HepG2 (cell line): ENCODE measurements around the gene OR5K2. TPM values are rescaled to one million over a fixed set of nuclear protein-coding genes. Genes with fewer than 3 reads are reported as not detected.

Experiments
- ARNTL ChIP-seq: sonication (generic); formaldehyde crosslinking; IDR thresholded peaks from 2 replicates; pipeline ENCODE4 v1.4.0; 2020; ENCODE audit warnings: mild to moderate bottlenecking, missing genetic modification reagents
- FOXJ3 ChIP-seq: sonication (generic); formaldehyde crosslinking; IDR thresholded peaks from 2 replicates; pipeline ENCODE4 v1.4.0; 2020; ENCODE audit warnings: missing genetic modification reagents, mild to moderate bottlenecking, borderline replicate concordance
- MAZ ChIP-seq, 2 experiments: sonication (generic) in 1 of 2; formaldehyde crosslinking in 1 of 2; IDR thresholded peaks; 2 replicates each; pipeline versions ENCODE4 v1.5.0 to v1.6.1; 2012 to 2020; ENCODE audit warnings: low read depth in 2 of 2, mild to moderate bottlenecking in 2 of 2, borderline replicate concordance in 1 of 2, improper control_type of control experiment in 1 of 2, low read length in 1 of 2, missing genetic modification reagents in 1 of 2, moderate library complexity in 1 of 2
- MED13 ChIP-seq: sonication (generic); formaldehyde crosslinking; IDR thresholded peaks from 2 replicates; pipeline ENCODE4 v1.5.0; 2020; ENCODE audit warnings: missing genetic modification reagents
- PITX1 ChIP-seq: sonication (generic); formaldehyde crosslinking; IDR thresholded peaks from 2 replicates; pipeline ENCODE4 v1.5.1; 2020; ENCODE audit warnings: mild to moderate bottlenecking, missing genetic modification reagents
- SETDB1 ChIP-seq: sonication (generic); formaldehyde crosslinking; IDR thresholded peaks from 2 replicates; pipeline ENCODE4 v1.5.1; 2020; ENCODE audit warnings: missing genetic modification reagents, mild to moderate bottlenecking, borderline replicate concordance
- SP5 ChIP-seq: IDR thresholded peaks from 2 replicates; pipeline ENCODE4 v1.6.1; 2016; ENCODE audit warnings: low read depth, borderline replicate concordance
- ZBTB42 ChIP-seq: sonication (generic); formaldehyde crosslinking; IDR thresholded peaks from 2 replicates; pipeline ENCODE4 v1.5.0; 2020; ENCODE audit warnings: mild to moderate bottlenecking, missing genetic modification reagents
- ZNF225 ChIP-seq: sonication (generic); formaldehyde crosslinking; IDR thresholded peaks from 2 replicates; pipeline ENCODE4 v1.4.0; 2020; ENCODE audit warnings: mild to moderate bottlenecking, missing genetic modification reagents
- ZNF431 ChIP-seq: sonication (generic); formaldehyde crosslinking; IDR thresholded peaks from 2 replicates; pipeline ENCODE4 v1.9.0; 2022; ENCODE audit warnings: missing genetic modification reagents, low read depth, mild to moderate bottlenecking, borderline replicate concordance
- ZNF616 ChIP-seq: sonication (generic); formaldehyde crosslinking; IDR thresholded peaks from 2 replicates; pipeline ENCODE4 v1.5.0; 2020; ENCODE audit warnings: low read depth, mild to moderate bottlenecking, missing genetic modification reagents
- ZNF660 ChIP-seq: sonication (generic); formaldehyde crosslinking; IDR thresholded peaks from 2 replicates; pipeline ENCODE4 v1.5.1; 2020; ENCODE audit warnings: mild to moderate bottlenecking, low read depth, missing genetic modification reagents, borderline replicate concordance
- ZNF687 ChIP-seq: sonication (generic); formaldehyde crosslinking; IDR thresholded peaks from 2 replicates; pipeline ENCODE4 v1.5.1; 2020; ENCODE audit warnings: mild to moderate bottlenecking, missing genetic modification reagents, moderate library complexity
- ZNF746 ChIP-seq: sonication (generic); formaldehyde crosslinking; IDR thresholded peaks from 2 replicates; pipeline ENCODE4 v1.8.0; 2022; ENCODE audit warnings: mild to moderate bottlenecking, missing genetic modification reagents
- ZNF777 ChIP-seq: sonication (generic); formaldehyde crosslinking; IDR thresholded peaks from 2 replicates; pipeline ENCODE4 v1.4.0; 2020; ENCODE audit warnings: missing genetic modification reagents
- polyA plus RNA-seq, 8 experiments: library from polyadenylated mRNA; depleted of rRNA in 3 of 8; stranded (reverse) in 7 of 8; unstranded in 1 of 8; fragments of >200 nt; fragmentation: Illumina TruSeq in 4 of 8; extraction: Trizol in 4 of 8; gene quantifications; 2 replicates each; pipeline versions ENCODE4 v1.2.1 to v1.2.3, GENCODE V29; 2011 to 2016; ENCODE audit warnings: low read depth in 4 of 8, missing spikeins in 1 of 8, mixed read lengths in 1 of 8; ENCODE audit not compliant: insufficient read depth in 1 of 8
- total RNA-seq, 5 experiments: library from RNA; depleted of rRNA; stranded (reverse); fragments of >200 nt; fragmentation: Illumina TruSeq; extraction: Trizol; gene quantifications; 2 replicates each; pipeline ENCODE4 v1.2.3, GENCODE V29; 2016; ENCODE audit warnings: low read depth in 1 of 5
- TF ChIP-seq, protein P1 (sequence below): sonication (generic); formaldehyde crosslinking; conservative IDR thresholded peaks from 2 replicates; pipeline ENCODE4 v1.5.0; 2020; ENCODE audit warnings: missing genetic modification reagents
- TF ChIP-seq, protein P2 (sequence below): sonication (generic); formaldehyde crosslinking; IDR thresholded peaks from 2 replicates; pipeline ENCODE4 v1.9.0; 2022; ENCODE audit warnings: low read depth, missing genetic modification reagents
- TF ChIP-seq, protein P3 (sequence below): sonication (generic); formaldehyde crosslinking; IDR thresholded peaks from 2 replicates; pipeline ENCODE4 v1.4.0; 2020; ENCODE audit warnings: missing genetic modification reagents

Gene OR5K2
- total and polyA plus RNA-seq, 2 of the 13 experiments (the other 11 are each of a cell fraction or from before 2014, with no cell fraction given): not detected

GRCh38 chr3:98522544-98523281, 25.2 kb downstream of the OR5K2 start, which contains the start of gene CLDND1 (continued):
- TF ChIP-seq, protein P1, sequence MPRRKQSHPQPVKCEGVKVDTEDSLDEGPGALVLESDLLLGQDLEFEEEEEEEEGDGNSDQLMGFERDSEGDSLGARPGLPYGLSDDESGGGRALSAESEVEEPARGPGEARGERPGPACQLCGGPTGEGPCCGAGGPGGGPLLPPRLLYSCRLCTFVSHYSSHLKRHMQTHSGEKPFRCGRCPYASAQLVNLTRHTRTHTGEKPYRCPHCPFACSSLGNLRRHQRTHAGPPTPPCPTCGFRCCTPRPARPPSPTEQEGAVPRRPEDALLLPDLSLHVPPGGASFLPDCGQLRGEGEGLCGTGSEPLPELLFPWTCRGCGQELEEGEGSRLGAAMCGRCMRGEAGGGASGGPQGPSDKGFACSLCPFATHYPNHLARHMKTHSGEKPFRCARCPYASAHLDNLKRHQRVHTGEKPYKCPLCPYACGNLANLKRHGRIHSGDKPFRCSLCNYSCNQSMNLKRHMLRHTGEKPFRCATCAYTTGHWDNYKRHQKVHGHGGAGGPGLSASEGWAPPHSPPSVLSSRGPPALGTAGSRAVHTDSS: no peak
- TF ChIP-seq MED13 (CRISPR knock-in tag) (no peak), ZNF225 (CRISPR knock-in tag) (no peak), ZNF777 (CRISPR knock-in tag) (no peak), ZNF687 (CRISPR knock-in tag) (peak; percentile 80), ZNF616 (CRISPR knock-in tag) (no peak), ZBTB42 (CRISPR knock-in tag) (no peak), ARNTL (CRISPR knock-in tag) (peak; percentile 44; the same call in 1 of the 2 replicates), ZNF746 (no peak; the same call in 1 of the 2 replicates), SETDB1 (CRISPR knock-in tag) (no peak), ZNF660 (no peak), MAZ (IDR thresholded peaks at IDR 0.05; ENCODE audit: borderline replicate concordance, low read depth, low read length) (peak; percentile 92; the same call in 1 of the 2 replicates), MAZ (CRISPR knock-in tag; IDR thresholded peaks at IDR 0.05; ENCODE audit: low read depth) (no peak; the same call in 1 of the 2 replicates), SP5 (CRISPR knock-in tag) (peak; percentile 46; the same call in 1 of the 2 replicates), ZNF431 (CRISPR knock-in tag) (0 out of 2 replicates have a peak, but pooled peaks have one; percentile 26), PITX1 (CRISPR knock-in tag) (no peak), FOXJ3 (CRISPR knock-in tag) (no peak)
- TF ChIP-seq, protein P2, sequence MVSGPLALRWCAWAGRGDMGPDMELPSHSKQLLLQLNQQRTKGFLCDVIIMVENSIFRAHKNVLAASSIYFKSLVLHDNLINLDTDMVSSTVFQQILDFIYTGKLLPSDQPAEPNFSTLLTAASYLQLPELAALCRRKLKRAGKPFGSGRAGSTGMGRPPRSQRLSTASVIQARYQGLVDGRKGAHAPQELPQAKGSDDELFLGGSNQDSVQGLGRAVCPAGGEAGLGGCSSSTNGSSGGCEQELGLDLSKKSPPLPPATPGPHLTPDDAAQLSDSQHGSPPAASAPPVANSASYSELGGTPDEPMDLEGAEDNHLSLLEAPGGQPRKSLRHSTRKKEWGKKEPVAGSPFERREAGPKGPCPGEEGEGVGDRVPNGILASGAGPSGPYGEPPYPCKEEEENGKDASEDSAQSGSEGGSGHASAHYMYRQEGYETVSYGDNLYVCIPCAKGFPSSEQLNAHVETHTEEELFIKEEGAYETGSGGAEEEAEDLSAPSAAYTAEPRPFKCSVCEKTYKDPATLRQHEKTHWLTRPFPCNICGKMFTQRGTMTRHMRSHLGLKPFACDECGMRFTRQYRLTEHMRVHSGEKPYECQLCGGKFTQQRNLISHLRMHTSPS (CRISPR knock-in tag): no peak
- TF ChIP-seq, protein P3, sequence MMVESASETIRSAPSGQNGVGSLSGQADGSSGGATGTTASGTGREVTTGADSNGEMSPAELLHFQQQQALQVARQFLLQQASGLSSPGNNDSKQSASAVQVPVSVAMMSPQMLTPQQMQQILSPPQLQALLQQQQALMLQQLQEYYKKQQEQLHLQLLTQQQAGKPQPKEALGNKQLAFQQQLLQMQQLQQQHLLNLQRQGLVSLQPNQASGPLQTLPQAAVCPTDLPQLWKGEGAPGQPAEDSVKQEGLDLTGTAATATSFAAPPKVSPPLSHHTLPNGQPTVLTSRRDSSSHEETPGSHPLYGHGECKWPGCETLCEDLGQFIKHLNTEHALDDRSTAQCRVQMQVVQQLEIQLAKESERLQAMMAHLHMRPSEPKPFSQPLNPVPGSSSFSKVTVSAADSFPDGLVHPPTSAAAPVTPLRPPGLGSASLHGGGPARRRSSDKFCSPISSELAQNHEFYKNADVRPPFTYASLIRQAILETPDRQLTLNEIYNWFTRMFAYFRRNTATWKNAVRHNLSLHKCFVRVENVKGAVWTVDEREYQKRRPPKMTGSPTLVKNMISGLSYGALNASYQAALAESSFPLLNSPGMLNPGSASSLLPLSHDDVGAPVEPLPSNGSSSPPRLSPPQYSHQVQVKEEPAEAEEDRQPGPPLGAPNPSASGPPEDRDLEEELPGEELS (CRISPR knock-in tag): peak; percentile 33; the same call in 1 of the 2 replicates
